ENCODE results near the gene PSMB2. TPM values are rescaled to one million over a fixed set of nuclear protein-coding genes. Genes with fewer than 3 reads are reported as not detected.

The PSMB2 gene
- total RNA-seq, 1 experiment from 2014 or later = 59.9 TPM

- Histone ChIP-seq H3K36me3 (ENCODE audit: control insufficient read depth, insufficient read depth, low read length) (no peaks in the 10 kb centered on the region), H3K27me3 (replicated peaks; ENCODE audit: control insufficient read depth, insufficient read depth, low read length) (no peaks in the 10 kb centered on the region), H3K4me3 (ENCODE audit: low read depth, low read length) (no peak overlapping the region), H3K4me1 (peaks cover 20% of the 10 kb centered on the region), H3K9me3 (no peaks in the 10 kb centered on the region)
- H3K4me3 Mint-ChIP-seq (ENCODE audit: unreplicated experiment) = no peak overlapping the region
- no TSS peak for BruUV-seq (replicated peaks)
- H3K9me3 Mint-ChIP-seq (ENCODE audit: unreplicated experiment) = no peaks in the 10 kb centered on the region
- no peak for DNase-seq
- H3K27me3 Mint-ChIP-seq (ENCODE audit: insufficient read depth, unreplicated experiment) = no peaks in the 10 kb centered on the region
- peak overlapping the region; percentile 79 for H3K27ac Mint-ChIP-seq (ENCODE audit: unreplicated experiment)
- intact Hi-C loops (cut with micrococcal nuclease; ENCODE audit: unreplicated experiment) = no loop called here
- H3K4me1 Mint-ChIP-seq (ENCODE audit: low read depth, unreplicated experiment) = peaks cover 15% of the 10 kb centered on the region
- TF ChIP-seq CTCF (IDR thresholded peaks at IDR 0.05; ENCODE audit: insufficient read depth in 1 of 2, low read depth in 1 of 2, low read length in 1 of 2, severe bottlenecking in 1 of 2, unreplicated experiment in 1 of 2) = no peak
- POLR2A ChIA-PET = no interaction called here
- H3K36me3 Mint-ChIP-seq (ENCODE audit: insufficient read depth, unreplicated experiment) = peaks cover 13% of the 10 kb centered on the region
- CTCF ChIA-PET = interaction anchor here (0.6 kb wide), 1 partner anchor 333 kb away, joined by 4 read pairs; no protein-coding TSS in a partner anchor
These were observed 70.7 kb downstream of the PSMB2 start for GRCh38 chr1:35570589-35571137.

GRCh38 chr1:35569936-35570335 lies 71.4 kb downstream of the PSMB2 start:
- ChIA-PET CTCF (no interaction called here), POLR2A (no interaction called here)
- Histone ChIP-seq H3K4me1 (peaks cover 13% of the 10 kb centered on the region), H3K36me3 (ENCODE audit: control insufficient read depth, insufficient read depth, low read length) (no peaks in the 10 kb centered on the region), H3K27me3 (replicated peaks; ENCODE audit: control insufficient read depth, insufficient read depth, low read length) (no peaks in the 10 kb centered on the region), H3K9me3 (no peaks in the 10 kb centered on the region), H3K4me3 (ENCODE audit: low read depth, low read length) (no peak overlapping the region)
- BruUV-seq (replicated peaks) = no TSS peak
- Mint-ChIP-seq H3K4me3 (ENCODE audit: unreplicated experiment) (no peak overlapping the region), H3K4me1 (ENCODE audit: low read depth, unreplicated experiment) (peaks cover 8% of the 10 kb centered on the region), H3K27me3 (ENCODE audit: insufficient read depth, unreplicated experiment) (no peaks in the 10 kb centered on the region), H3K36me3 (ENCODE audit: insufficient read depth, unreplicated experiment) (peaks cover 10% of the 10 kb centered on the region), H3K9me3 (ENCODE audit: unreplicated experiment) (no peaks in the 10 kb centered on the region), H3K27ac (ENCODE audit: unreplicated experiment) (peak overlapping the region; percentile 79)
- TF ChIP-seq CTCF (IDR thresholded peaks at IDR 0.05; ENCODE audit: insufficient read depth in 1 of 2, low read depth in 1 of 2, low read length in 1 of 2, severe bottlenecking in 1 of 2, unreplicated experiment in 1 of 2) = no peak
- intact Hi-C loops (cut with micrococcal nuclease; ENCODE audit: unreplicated experiment) = loop anchor here (1.0 kb wide), 3 partner anchors 145 to 204 kb away; partner anchors contain the start of gene CLSPN
- DNase-seq = no peak

GRCh38 chr1:35568975-35569395 lies 72.3 kb downstream of the PSMB2 start:
- Histone ChIP-seq H3K36me3 (ENCODE audit: control insufficient read depth, insufficient read depth, low read length) (no peaks in the 10 kb centered on the region), H3K9me3 (no peaks in the 10 kb centered on the region), H3K4me1 (peaks cover 6% of the 10 kb centered on the region; the same call in 1 of the 2 replicates), H3K27me3 (replicated peaks; ENCODE audit: control insufficient read depth, insufficient read depth, low read length) (no peaks in the 10 kb centered on the region), H3K4me3 (ENCODE audit: low read depth, low read length) (no peak overlapping the region)
- H3K27ac Mint-ChIP-seq (ENCODE audit: unreplicated experiment) = no peak overlapping the region
- TF ChIP-seq CTCF (IDR thresholded peaks at IDR 0.05; ENCODE audit: insufficient read depth in 1 of 2, low read depth in 1 of 2, low read length in 1 of 2, severe bottlenecking in 1 of 2, unreplicated experiment in 1 of 2) = peak; percentile 61 to 68
- peaks cover 19% of the 10 kb centered on the region for H3K36me3 Mint-ChIP-seq (ENCODE audit: insufficient read depth, unreplicated experiment)
- DNase-seq = peak; percentile 54 to 61
- ChIA-PET CTCF (interaction anchor here (0.8 to 1.4 kb wide), 7 partner anchors 12 to 201 kb away, joined by 3 to 12 read pairs (median 3); partner anchors contain the start of gene CLSPN), POLR2A (interaction anchor here (1.2 kb wide), 1 partner anchor 146 kb away, joined by 3 read pairs; no protein-coding TSS in a partner anchor)
- H3K9me3 Mint-ChIP-seq (ENCODE audit: unreplicated experiment) = no peaks in the 10 kb centered on the region
- H3K4me1 Mint-ChIP-seq (ENCODE audit: low read depth, unreplicated experiment) = peaks cover 8% of the 10 kb centered on the region
- intact Hi-C loops (cut with micrococcal nuclease; ENCODE audit: unreplicated experiment) = loop anchor here (1.0 kb wide), 3 partner anchors 146 to 205 kb away; partner anchors contain the start of gene CLSPN
- BruUV-seq (replicated peaks) = no TSS peak
- no peak overlapping the region for H3K4me3 Mint-ChIP-seq (ENCODE audit: unreplicated experiment)
- no peaks in the 10 kb centered on the region for H3K27me3 Mint-ChIP-seq (ENCODE audit: insufficient read depth, unreplicated experiment)
